SK-N-SH (cell line): Measurements from ENCODE around the gene ZBTB7B. TPM values are rescaled to one million over a fixed set of nuclear protein-coding genes. Genes with fewer than 3 reads are reported as not detected.
A peak's percentile ranks its signal among the peaks of the same experiment; 100 is the strongest.

Experiments used
- CTCF ChIA-PET: fragments of 300-600, 350-600 bp; formaldehyde crosslinking; extraction: SDS; loops from one replicate; lab custom pipeline; 2021; lab: Yijun Ruan, JAX
- POLR2A ChIA-PET: fragments of 350-600 bp; sonication (Branson Sonifier 250); formaldehyde crosslinking; extraction: SDS; loops from one replicate; lab custom pipeline; 2020; ENCODE audit warnings: antibody characterized with exemption, inconsistent platforms; lab: Yijun Ruan, JAX
- DNase-seq: peaks from one replicate; pipeline ENCODE4 v3.0.0; 2012
- H2AFZ ChIP-seq: fragments of 200-600 bp; sonication (generic); 2 replicates; pipeline ENCODE4 v1.8.1; 2016; ENCODE audit warnings: antibody characterized with exemption, mild to moderate bottlenecking, low read depth
- H3F3A ChIP-seq: fragments of 200-600 bp; sonication (generic); replicated peaks from 2 replicates; pipeline ENCODE3; 2016; ENCODE audit warnings: antibody characterized with exemption, mild to moderate bottlenecking; ENCODE audit not compliant: insufficient read depth
- H3K27ac ChIP-seq, 2 experiments: fragments of 200-500 bp in 1 of 2; fragments of 200-600 bp in 1 of 2; sonication (Bioruptor generic) in 1 of 2; sonication (generic), shearing (Covaris generic) in 1 of 2; 2 replicates each; pipeline versions ENCODE4 v1.5.1 to v1.6.1; 2014 to 2016; ENCODE audit warnings: low read depth in 2 of 2, inconsistent platforms in 1 of 2, low read length in 1 of 2, mild to moderate bottlenecking in 1 of 2, mixed read lengths in 1 of 2
- H3K27me3 ChIP-seq: fragments of 200-600 bp; sonication (generic), shearing (Covaris generic); 2 replicates; pipeline ENCODE4 v1.6.1; 2016; ENCODE audit warnings: mixed run types; ENCODE audit not compliant: insufficient read depth
- H3K36me3 ChIP-seq, 2 experiments: fragments of 200-500 bp in 1 of 2; fragments of 200-600 bp in 1 of 2; sonication (Bioruptor generic) in 1 of 2; sonication (generic) in 1 of 2; replicated peaks in 1 of 2; 2 replicates each; pipeline versions ENCODE3 to v1.5.1; 2014 to 2016; ENCODE audit warnings: low read length in 1 of 2, mild to moderate bottlenecking in 1 of 2; ENCODE audit not compliant: insufficient read depth in 2 of 2, control insufficient read depth in 1 of 2
- H3K4me1 ChIP-seq, 2 experiments: fragments of 200-500 bp in 1 of 2; fragments of 200-600 bp in 1 of 2; sonication (Bioruptor generic) in 1 of 2; sonication (generic), shearing (Covaris generic) in 1 of 2; 2 replicates each; pipeline versions ENCODE4 v1.5.1 to v1.6.1; 2014 to 2016; ENCODE audit warnings: low read depth in 1 of 2, low read length in 1 of 2, mixed run types in 1 of 2; ENCODE audit not compliant: insufficient read depth in 2 of 2, control insufficient read depth in 1 of 2
- H3K4me2 ChIP-seq: fragments of 200-600 bp; sonication (generic), shearing (Covaris generic); 2 replicates; pipeline ENCODE4 v1.6.1; 2017; ENCODE audit warnings: mixed run types
- H3K4me3 ChIP-seq, 2 experiments: fragments of 200-500 bp in 1 of 2; fragments of 200-600 bp in 1 of 2; sonication (Bioruptor generic) in 1 of 2; sonication (generic), shearing (Covaris generic) in 1 of 2; 2 replicates each; pipeline versions ENCODE4 v1.5.1 to v1.8.1; 2014 to 2016; ENCODE audit warnings: low read depth in 2 of 2, inconsistent platforms in 1 of 2, low read length in 1 of 2, mild to moderate bottlenecking in 1 of 2, mixed read lengths in 1 of 2, moderate library complexity in 1 of 2
- H3K79me2 ChIP-seq: fragments of 200-600 bp; sonication (generic); 2 replicates; pipeline ENCODE4 v1.8.1; 2017; ENCODE audit warnings: mild to moderate bottlenecking; ENCODE audit not compliant: insufficient read depth
- H3K9ac ChIP-seq: fragments of 200-600 bp; sonication (generic); 2 replicates; pipeline ENCODE4 v1.6.1; 2017; ENCODE audit warnings: mixed run types
- H3K9me2 ChIP-seq: fragments of 200-600 bp; sonication (generic); 2 replicates; pipeline ENCODE4 v1.6.1; 2017; ENCODE audit warnings: mixed run types
- H3K9me3 ChIP-seq: fragments of 200-600 bp; sonication (generic); 2 replicates; pipeline ENCODE4 v1.6.1; 2017; ENCODE audit warnings: mixed run types, mild to moderate bottlenecking, moderate library complexity
- H4K20me1 ChIP-seq: fragments of 200-600 bp; sonication (generic); 2 replicates; pipeline ENCODE4 v1.6.1; 2017; ENCODE audit warnings: mild to moderate bottlenecking, mixed run types; ENCODE audit not compliant: insufficient read depth
- ELF1 ChIP-seq: IDR thresholded peaks from 2 replicates; pipeline ENCODE4 v1.4.0; 2012
- EP300 ChIP-seq, 2 experiments: IDR thresholded peaks; 2 replicates each; pipeline versions ENCODE4 v1.4.0 to v1.6.1; 2012; ENCODE audit warnings: borderline replicate concordance in 1 of 2, low read depth in 1 of 2, low read length in 1 of 2
- EZH2phosphoT487 ChIP-seq: fragments of 200-600 bp; sonication (generic); IDR thresholded peaks from 2 replicates; pipeline ENCODE4 v1.6.1; 2017; ENCODE audit warnings: low read depth, mixed run types, mild to moderate bottlenecking, antibody characterized with exemption, moderate library complexity, borderline replicate concordance
- FOSL2 ChIP-seq: IDR thresholded peaks from 2 replicates; pipeline ENCODE4 v1.4.0; 2012; ENCODE audit warnings: low read depth, mild to moderate bottlenecking, moderate library complexity, borderline replicate concordance
- GABPA ChIP-seq: IDR thresholded peaks from 2 replicates; pipeline ENCODE4 v1.4.0; 2012; ENCODE audit warnings: low read depth, mild to moderate bottlenecking
- JUND ChIP-seq: IDR thresholded peaks from 2 replicates; pipeline ENCODE4 v1.4.0; 2012
- NFIC ChIP-seq: IDR thresholded peaks from 2 replicates; pipeline ENCODE4 v1.4.0; 2012; ENCODE audit warnings: borderline replicate concordance
- PBX3 ChIP-seq: IDR thresholded peaks from 2 replicates; pipeline ENCODE4; 2012
- RXRA ChIP-seq: IDR thresholded peaks from 2 replicates; pipeline ENCODE4 v1.4.0; 2012; ENCODE audit warnings: low read depth, mild to moderate bottlenecking, borderline replicate concordance
- SIN3A ChIP-seq: IDR thresholded peaks from 2 replicates; pipeline ENCODE4 v1.6.1; 2012; ENCODE audit warnings: low read depth, mild to moderate bottlenecking, low read length, moderate library complexity, borderline replicate concordance
- SMC3 ChIP-seq: IDR thresholded peaks from 2 replicates; pipeline ENCODE4 v1.6.1; 2012; ENCODE audit warnings: low read depth, low read length, improper control_type of control experiment
- TAF1 ChIP-seq: IDR thresholded peaks from 2 replicates; pipeline ENCODE4 v1.6.1; 2012; ENCODE audit warnings: low read depth, mild to moderate bottlenecking, low read length, moderate library complexity, borderline replicate concordance
- TCF12 ChIP-seq: IDR thresholded peaks from 2 replicates; pipeline ENCODE4 v1.4.0; 2012
- USF1 ChIP-seq: IDR thresholded peaks from 2 replicates; pipeline ENCODE4 v1.4.0; 2012; ENCODE audit warnings: low read depth, borderline replicate concordance
- YY1 ChIP-seq: IDR thresholded peaks from 2 replicates; pipeline ENCODE4 v1.4.0; 2012; ENCODE audit warnings: low read depth, mild to moderate bottlenecking
- ZBTB33 ChIP-seq: IDR thresholded peaks from 2 replicates; pipeline ENCODE4 v1.4.0; 2012; ENCODE audit warnings: low read depth, borderline replicate concordance
- WGBS: methylation state at CpG from one replicate; pipeline ENCODE4 v1.1.6; 2017; ENCODE audit warnings: low lambda C conversion rate; 5-methylcytosine and 5-hydroxymethylcytosine counted together
- polyA plus RNA-seq, 3 experiments: library from polyadenylated mRNA; depleted of rRNA; stranded (reverse); fragments of >200 nt; gene quantifications; 2 replicates each; pipeline ENCODE4 v1.2.3, GENCODE V29; 2012
- TF ChIP-seq, protein P1 (sequence below): IDR thresholded peaks from 2 replicates; pipeline ENCODE4 v1.6.1; 2012; ENCODE audit warnings: mild to moderate bottlenecking, low read depth, low read length, moderate library complexity

Gene ZBTB7B
- polyA plus RNA-seq, 1 of the 3 experiments (the other 2 are of a cell fraction): 15.7 TPM

- H3K36me3 ChIP-seq: peaks cover 11 to 13% of the 10 kb centered on the region in 2 experiments
- ChIA-PET POLR2A (interaction anchor here (1.5 kb wide), 1 partner anchor 11 kb away, joined by 3 read pairs; the partner anchor contains the start of gene FLAD1), CTCF (interaction anchor here (0.8 to 37.5 kb wide), 5 partner anchors 11 to 113 kb away, joined by 3 to 640 read pairs (median 7); partner anchors contain the start of genes LENEP, PYGO2 and ZBTB7B)
- H3K9me2 ChIP-seq: no peaks in the 10 kb centered on the region
- H3K9me3 ChIP-seq: no peaks in the 10 kb centered on the region
- H3K4me2 ChIP-seq: peak overlapping the region; percentile 98
- no peak overlapping the region for H2AFZ ChIP-seq
- WGBS: 30% methylated on average over 3 of the region's 3 CpGs
- peaks cover 70% of the 10 kb centered on the region for H3K79me2 ChIP-seq
- peak overlapping the region; percentile 97 to 99 for H3K27ac ChIP-seq
- TF ChIP-seq TAF1 (no peak), ZBTB33 (0 out of 2 replicates have a peak, but pooled peaks have one; percentile 39), YY1 (no peak), JUND (no peak)
- H3K9ac ChIP-seq: peak overlapping the region; percentile 88
- H4K20me1 ChIP-seq: peaks cover 23% of the 10 kb centered on the region
- peaks cover 25 to 66% of the 10 kb centered on the region in 2 experiments for H3K4me1 ChIP-seq
- H3K27me3 ChIP-seq: no peaks in the 10 kb centered on the region
- H3K4me3 ChIP-seq: peak overlapping the region; percentile 12 to 90; a peak in 3 of 4 replicates
- no peak for DNase-seq
- peaks cover 36% of the 10 kb centered on the region for H3F3A ChIP-seq
These were observed 30.4 kb upstream of the ZBTB7B start for GRCh38 chr1:154972213-154972516.

GRCh38 chr1:154972517-154973343 is 29.9 kb upstream of the ZBTB7B start:
- peak overlapping the region; percentile 88 for H3K9ac ChIP-seq
- H3K4me2 ChIP-seq: peak overlapping the region; percentile 98
- peak overlapping the region; percentile 97 to 99 for H3K27ac ChIP-seq
- peaks cover 36% of the 10 kb centered on the region for H3F3A ChIP-seq
- H3K9me2 ChIP-seq: no peaks in the 10 kb centered on the region
- H2AFZ ChIP-seq: no peak overlapping the region
- ChIA-PET POLR2A (interaction anchor here (1.0 to 3.1 kb wide), 3 partner anchors 10 to 21 kb away, joined by 3 to 13 read pairs (median 7); partner anchors contain the start of genes FLAD1, LENEP and PYGO2), CTCF (interaction anchor here (0.8 to 37.5 kb wide), 7 partner anchors 8 to 112 kb away, joined by 3 to 640 read pairs (median 7); partner anchors contain the start of genes LENEP, PYGO2 and ZBTB7B)
- peak overlapping the region; percentile 79 to 90 for H3K4me3 ChIP-seq
- WGBS: 19% methylated on average over 18 of the region's 18 CpGs
- no peaks in the 10 kb centered on the region for H3K9me3 ChIP-seq
- no peaks in the 10 kb centered on the region for H3K27me3 ChIP-seq
- peaks cover 18% of the 10 kb centered on the region; the same call in 1 of the 2 replicates for H4K20me1 ChIP-seq
- peaks cover 6 to 10% of the 10 kb centered on the region in 2 experiments for H3K36me3 ChIP-seq
- DNase-seq: no peak
- H3K4me1 ChIP-seq: peaks cover 30 to 65% of the 10 kb centered on the region in 2 experiments
- peaks cover 70% of the 10 kb centered on the region for H3K79me2 ChIP-seq
- TF ChIP-seq SMC3: no peak
- TF ChIP-seq GABPA: peak; percentile 61
- peak in 1 of 2 experiments; percentile 74; a peak in 1 of 4 replicates for TF ChIP-seq EP300 (IDR thresholded peaks at IDR 0.05; ENCODE audit: borderline replicate concordance in 1 of 2, low read depth in 1 of 2, low read length in 1 of 2)
- TF ChIP-seq PBX3: peak; percentile 37; the same call in 1 of the 2 replicates
- peak; percentile 66 for TF ChIP-seq TCF12
- TF ChIP-seq USF1: no peak
- peak; percentile 29; the same call in 1 of the 2 replicates for TF ChIP-seq FOSL2
- no peak; the same call in 1 of the 2 replicates for TF ChIP-seq RXRA
- TF ChIP-seq NFIC: peak; percentile 39; the same call in 1 of the 2 replicates
- TF ChIP-seq JUND: no peak; the same call in 1 of the 2 replicates
- no peak for TF ChIP-seq EZH2phosphoT487
- TF ChIP-seq YY1: peak; percentile 69; the same call in 1 of the 2 replicates
- no peak; the same call in 1 of the 2 replicates for TF ChIP-seq ELF1
- TF ChIP-seq SIN3A: peak; percentile 52; the same call in 1 of the 2 replicates
- TF ChIP-seq, protein P1, sequence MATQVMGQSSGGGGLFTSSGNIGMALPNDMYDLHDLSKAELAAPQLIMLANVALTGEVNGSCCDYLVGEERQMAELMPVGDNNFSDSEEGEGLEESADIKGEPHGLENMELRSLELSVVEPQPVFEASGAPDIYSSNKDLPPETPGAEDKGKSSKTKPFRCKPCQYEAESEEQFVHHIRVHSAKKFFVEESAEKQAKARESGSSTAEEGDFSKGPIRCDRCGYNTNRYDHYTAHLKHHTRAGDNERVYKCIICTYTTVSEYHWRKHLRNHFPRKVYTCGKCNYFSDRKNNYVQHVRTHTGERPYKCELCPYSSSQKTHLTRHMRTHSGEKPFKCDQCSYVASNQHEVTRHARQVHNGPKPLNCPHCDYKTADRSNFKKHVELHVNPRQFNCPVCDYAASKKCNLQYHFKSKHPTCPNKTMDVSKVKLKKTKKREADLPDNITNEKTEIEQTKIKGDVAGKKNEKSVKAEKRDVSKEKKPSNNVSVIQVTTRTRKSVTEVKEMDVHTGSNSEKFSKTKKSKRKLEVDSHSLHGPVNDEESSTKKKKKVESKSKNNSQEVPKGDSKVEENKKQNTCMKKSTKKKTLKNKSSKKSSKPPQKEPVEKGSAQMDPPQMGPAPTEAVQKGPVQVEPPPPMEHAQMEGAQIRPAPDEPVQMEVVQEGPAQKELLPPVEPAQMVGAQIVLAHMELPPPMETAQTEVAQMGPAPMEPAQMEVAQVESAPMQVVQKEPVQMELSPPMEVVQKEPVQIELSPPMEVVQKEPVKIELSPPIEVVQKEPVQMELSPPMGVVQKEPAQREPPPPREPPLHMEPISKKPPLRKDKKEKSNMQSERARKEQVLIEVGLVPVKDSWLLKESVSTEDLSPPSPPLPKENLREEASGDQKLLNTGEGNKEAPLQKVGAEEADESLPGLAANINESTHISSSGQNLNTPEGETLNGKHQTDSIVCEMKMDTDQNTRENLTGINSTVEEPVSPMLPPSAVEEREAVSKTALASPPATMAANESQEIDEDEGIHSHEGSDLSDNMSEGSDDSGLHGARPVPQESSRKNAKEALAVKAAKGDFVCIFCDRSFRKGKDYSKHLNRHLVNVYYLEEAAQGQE: peak; percentile 46; the same call in 1 of the 2 replicates
